Activated T-helper 1 cell treated with anti-CD3 and anti-CD28 coated beads, Interleukin-12 subunit alpha, Interleukin-12 subunit beta, Interleukin-2, Interleukin-4 antibody, amounts not matched to agents 30 ng/mL and 10 ng/mL and 1 ng/mL, durations not matched to agents 14 hours and 24 hours and 36 hours (primary cell): ENCODE data around the gene TIMM44. TPM values are rescaled to one million over a fixed set of nuclear protein-coding genes. Genes with fewer than 3 reads are reported as not detected.
"Not testable (repeated sequence)": the region's sequence is repeated elsewhere in the genome, so short reads cannot be mapped to it uniquely, and the experiment has no call there.

Experiments
- DNase-seq: peaks from one replicate; pipeline ENCODE4 v3.0.0; 2021; ENCODE audit warnings: low spot score
- H3K27ac Mint-ChIP-seq: one replicate; pipeline ENCODE4 v1.8.0; 2021; ENCODE audit warnings: mild to moderate bottlenecking, mixed read lengths
- H3K27me3 Mint-ChIP-seq: one replicate; pipeline ENCODE4 v1.8.0; 2022; ENCODE audit warnings: mild to moderate bottlenecking, moderate library complexity, mixed read lengths; ENCODE audit not compliant: insufficient read depth
- H3K36me3 Mint-ChIP-seq: one replicate; pipeline ENCODE4 v1.8.0; 2021; ENCODE audit warnings: low read depth, mixed read lengths
- H3K4me1 Mint-ChIP-seq: one replicate; pipeline ENCODE4 v1.8.0; 2021; ENCODE audit warnings: low read depth, mixed read lengths
- H3K4me3 Mint-ChIP-seq: one replicate; pipeline ENCODE4 v1.8.0; 2021; ENCODE audit warnings: mild to moderate bottlenecking, moderate library complexity, mixed read lengths
- H3K9me3 Mint-ChIP-seq: one replicate; pipeline ENCODE4 v1.8.0; 2021; ENCODE audit warnings: mixed read lengths
- intact Hi-C: fragments of 100-400 bp; cut with micrococcal nuclease; formaldehyde crosslinking; loops from one replicate; pipeline ENCODE4 v1.15.1; 2024
- total RNA-seq: library from RNA; stranded (reverse); gene quantifications from 2 replicates; pipeline ENCODE4 v1.2.3, GENCODE V29; 2022

Gene TIMM44
- total RNA-seq, 1 donor from 2014 or later: 114 TPM

DNA sequence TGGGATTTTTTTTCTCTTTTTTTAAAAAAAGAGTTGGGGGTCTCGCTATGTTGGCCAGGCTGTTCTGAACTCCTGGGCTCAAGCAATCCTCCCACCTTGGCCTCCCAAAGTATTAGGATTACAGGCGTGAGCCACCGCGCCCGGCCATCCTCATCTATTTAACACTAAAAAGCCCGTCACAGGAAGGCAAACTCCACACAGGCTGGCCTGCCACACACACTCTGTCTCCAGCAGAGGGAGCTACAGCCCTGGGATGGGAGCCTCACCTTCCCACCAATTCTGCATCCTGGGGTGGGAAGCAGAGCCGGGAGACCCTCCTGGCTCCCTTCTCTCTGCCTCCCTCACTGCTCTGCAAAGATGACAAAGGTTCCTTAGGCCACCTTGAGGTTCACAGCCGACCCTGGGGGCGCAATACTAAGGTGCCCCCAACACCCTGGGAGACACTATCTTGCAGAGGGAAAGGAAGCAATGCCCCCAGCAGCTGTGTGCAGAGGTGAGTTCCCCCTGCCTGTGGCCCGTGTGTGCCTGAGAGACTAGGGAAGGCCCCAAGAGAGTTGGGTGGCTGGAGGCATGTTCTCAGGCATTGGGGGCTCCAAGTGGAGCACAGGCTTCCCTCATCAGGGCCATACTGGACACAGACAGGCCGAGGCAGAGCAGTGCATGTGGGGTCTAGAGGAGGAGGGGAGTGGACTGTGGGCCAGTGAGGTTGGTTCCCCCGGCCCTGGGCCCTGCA lies 27.4 kb upstream of the TIMM44 start:
- intact Hi-C loops: loop anchor here (2.0 kb wide), 1 partner anchor 32 kb away; no protein-coding TSS in a partner anchor
- no peak for DNase-seq

DNA sequence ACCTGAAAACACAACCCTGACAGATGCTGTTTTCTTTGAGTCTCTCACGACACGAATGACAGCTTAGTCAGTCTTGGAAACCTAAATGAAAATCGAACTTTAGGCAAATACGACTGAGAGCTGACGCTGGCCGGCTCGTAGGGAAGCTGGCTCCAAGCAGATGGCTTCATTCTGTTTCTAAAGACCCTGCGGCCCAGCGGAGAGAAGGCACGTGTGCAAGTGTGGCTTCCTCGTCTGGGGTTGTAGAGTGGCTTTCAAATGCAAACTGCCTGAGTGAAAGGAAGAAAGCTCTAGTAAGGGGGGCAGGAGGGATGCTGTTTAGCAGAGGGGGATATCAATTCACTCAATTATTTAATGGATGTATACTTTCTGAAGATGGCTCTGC lies 26.1 kb upstream of the TIMM44 start:
- H3K36me3 Mint-ChIP-seq: peaks cover 20% of the 10 kb centered on the region
- intact Hi-C loops: no loop called here

More for the DNA sequence above, 27.4 kb upstream of the TIMM44 start:
- Mint-ChIP-seq H3K27ac (no peak overlapping the region), H3K4me3 (no peak overlapping the region), H3K9me3 (no peaks in the 10 kb centered on the region), H3K27me3 (no peaks in the 10 kb centered on the region), H3K4me1 (peaks cover 4% of the 10 kb centered on the region), H3K36me3 (peaks cover 16% of the 10 kb centered on the region)

DNA sequence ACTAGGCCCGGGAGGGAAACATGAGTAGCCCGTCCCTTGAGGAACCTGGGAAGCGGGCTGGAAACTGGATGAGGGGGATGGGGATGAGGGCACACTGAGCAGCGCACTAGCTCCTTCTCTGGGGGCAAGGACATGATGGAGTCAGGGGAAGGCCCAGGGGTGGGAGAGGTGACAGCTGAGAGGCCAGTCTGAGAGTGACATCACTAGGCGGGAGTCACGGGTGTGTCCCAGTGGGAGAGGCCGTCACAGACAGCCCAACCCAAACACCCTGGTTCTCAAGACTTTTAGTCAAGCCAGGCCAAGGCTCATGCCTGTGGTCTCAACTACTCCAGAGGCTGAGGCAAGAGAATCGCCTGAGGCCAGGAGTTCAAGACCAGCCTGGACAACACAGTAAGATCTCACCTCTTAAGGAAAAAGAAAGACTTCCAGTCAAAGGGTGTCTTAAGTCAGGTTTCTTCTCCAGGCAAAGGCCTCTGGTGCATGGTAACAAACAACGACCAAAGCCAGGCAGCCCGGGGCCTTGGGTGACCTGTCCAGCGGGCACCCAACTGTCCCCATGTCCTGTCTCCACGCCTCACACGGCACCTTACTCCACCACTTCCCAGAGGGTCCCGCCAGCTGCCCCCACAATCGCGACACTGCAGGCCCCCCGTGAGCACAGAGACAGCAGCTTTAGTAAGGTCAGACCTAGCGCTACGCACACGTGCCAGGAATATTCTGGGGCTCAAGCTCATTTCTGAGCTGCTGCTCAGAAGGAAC lies 25.5 kb upstream of the TIMM44 start:
- H3K27me3 Mint-ChIP-seq: no peaks in the 10 kb centered on the region
- H3K4me1 Mint-ChIP-seq: peaks cover 4% of the 10 kb centered on the region
- no peak overlapping the region for H3K27ac Mint-ChIP-seq
- H3K9me3 Mint-ChIP-seq: no peaks in the 10 kb centered on the region
- intact Hi-C loops: no loop called here
- DNase-seq: no peak
- H3K36me3 Mint-ChIP-seq: peaks cover 21% of the 10 kb centered on the region
- no peak overlapping the region for H3K4me3 Mint-ChIP-seq

More for the DNA sequence above, 26.1 kb upstream of the TIMM44 start:
- Mint-ChIP-seq H3K27me3 (no peaks in the 10 kb centered on the region), H3K27ac (no peak overlapping the region), H3K9me3 (no peaks in the 10 kb centered on the region), H3K4me3 (no peak overlapping the region), H3K4me1 (peaks cover 4% of the 10 kb centered on the region)
- no peak for DNase-seq

DNA sequence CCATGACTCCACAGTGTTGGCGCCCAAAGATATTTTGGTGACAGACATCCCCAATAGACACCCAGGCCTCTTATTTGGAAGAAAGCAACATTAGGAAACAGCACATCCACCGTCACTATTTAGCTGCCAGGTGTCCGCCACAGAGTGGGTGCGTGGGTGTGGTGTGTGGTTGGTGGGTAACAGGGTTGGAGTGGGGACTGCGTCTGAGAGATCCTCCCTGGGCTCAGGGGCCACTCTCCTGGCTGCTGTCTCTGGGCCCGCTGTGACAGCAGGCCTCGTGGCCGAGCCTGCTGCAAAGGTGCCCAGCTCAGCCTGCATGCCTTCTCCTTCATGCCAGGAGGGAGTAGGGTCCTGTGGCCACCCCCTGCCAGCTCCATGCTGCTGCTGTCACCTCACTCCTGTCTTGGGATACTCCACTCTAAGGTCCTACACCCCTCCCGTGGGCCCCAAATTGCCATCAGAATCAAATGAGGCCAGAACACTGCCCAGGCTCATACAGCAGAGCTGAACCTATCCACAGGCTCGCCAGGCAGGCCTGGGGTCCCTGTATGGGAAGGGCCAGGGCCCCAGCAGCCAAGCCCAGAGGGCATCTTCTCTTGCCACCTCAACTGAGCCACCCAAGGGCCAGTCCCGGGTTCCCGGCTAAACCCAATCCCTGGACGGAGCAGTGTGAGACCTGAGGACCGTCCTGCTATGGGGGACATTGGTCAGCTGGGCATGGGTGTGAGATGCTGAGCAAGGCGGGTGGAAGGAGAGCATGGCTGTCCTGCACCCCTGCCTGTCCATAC lies 24.7 kb upstream of the TIMM44 start:
- intact Hi-C loops: no loop called here
- Mint-ChIP-seq H3K4me3 (no peak overlapping the region), H3K27me3 (no peaks in the 10 kb centered on the region), H3K36me3 (peaks cover 15% of the 10 kb centered on the region), H3K4me1 (peaks cover 4% of the 10 kb centered on the region), H3K27ac (no peak overlapping the region), H3K9me3 (no peaks in the 10 kb centered on the region)
- no peak for DNase-seq

DNA sequence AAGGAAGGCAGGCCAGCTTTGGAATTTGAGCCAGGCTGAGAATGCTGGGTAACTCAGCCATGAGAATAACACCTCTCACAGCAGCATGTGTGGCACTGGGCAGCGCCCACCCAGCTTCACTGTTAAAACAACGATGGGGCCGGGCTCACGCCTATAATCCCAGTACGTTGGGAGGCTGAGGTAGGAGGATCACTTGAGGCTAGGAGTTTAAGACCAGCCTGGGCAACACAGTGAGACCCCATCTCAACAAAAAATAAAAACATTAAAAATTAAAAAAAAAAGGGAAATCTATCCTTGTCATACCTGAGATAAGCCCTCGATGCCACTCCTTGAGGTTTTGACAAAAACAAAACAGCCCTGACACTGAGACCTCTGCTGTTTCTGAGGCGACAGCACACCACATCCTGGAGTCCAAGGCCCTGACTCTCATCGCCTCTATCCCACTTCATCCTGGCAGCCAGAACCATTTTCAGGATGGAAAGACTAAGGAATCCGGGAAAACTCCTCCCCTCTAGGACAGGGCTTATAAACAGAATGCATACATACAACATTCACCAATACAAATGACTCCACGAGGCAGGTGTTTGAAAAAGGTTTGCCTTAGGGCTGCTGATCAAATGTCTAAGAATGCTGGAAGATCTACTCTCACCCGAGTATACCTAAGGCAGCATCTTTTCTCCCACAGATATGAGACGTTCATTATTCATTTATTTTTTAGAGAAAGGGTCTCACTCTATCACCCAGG lies 22.6 kb upstream of the TIMM44 start:
- Mint-ChIP-seq H3K36me3 (peaks cover 20% of the 10 kb centered on the region), H3K4me3 (no peak overlapping the region), H3K27me3 (no peaks in the 10 kb centered on the region), H3K4me1 (peaks cover 4% of the 10 kb centered on the region), H3K27ac (peak overlapping the region; percentile 23), H3K9me3 (no peaks in the 10 kb centered on the region)
- intact Hi-C loops: no loop called here
- DNase-seq: no peak

DNA sequence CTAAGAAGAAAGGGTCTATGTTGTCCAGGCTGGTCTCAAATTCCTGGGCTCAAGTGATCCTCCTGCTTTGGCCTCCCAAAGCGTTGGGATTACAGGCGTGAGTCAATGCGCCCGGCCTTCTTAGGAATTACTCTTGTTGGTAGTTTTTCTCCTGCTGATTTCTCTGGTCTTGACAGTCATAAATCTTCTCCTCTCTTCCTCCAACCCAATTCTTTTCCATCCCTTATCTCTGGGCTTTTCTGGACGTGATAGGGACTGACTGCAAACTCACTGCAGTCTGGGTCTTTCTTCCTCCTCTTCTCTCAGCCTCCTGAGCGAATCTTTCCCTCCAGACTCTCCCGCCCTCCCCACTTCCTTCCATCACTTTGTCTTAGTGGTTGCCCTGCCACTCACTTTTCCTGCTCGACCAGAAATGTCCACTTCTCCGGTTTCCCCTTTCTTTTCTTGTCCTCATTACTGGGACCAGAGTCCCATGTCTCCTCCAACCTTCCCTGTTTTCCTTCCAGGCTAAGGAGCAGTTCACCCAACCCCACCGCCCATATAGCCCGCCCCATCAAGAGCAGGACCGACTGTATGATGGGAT lies 21.9 kb upstream of the TIMM44 start:
- no peak overlapping the region for H3K27ac Mint-ChIP-seq
- H3K4me1 Mint-ChIP-seq: peaks cover 4% of the 10 kb centered on the region
- DNase-seq: no peak
- no peaks in the 10 kb centered on the region for H3K9me3 Mint-ChIP-seq
- peaks cover 21% of the 10 kb centered on the region for H3K36me3 Mint-ChIP-seq
- no peak overlapping the region for H3K4me3 Mint-ChIP-seq
- intact Hi-C loops: no loop called here
- H3K27me3 Mint-ChIP-seq: no peaks in the 10 kb centered on the region

DNA sequence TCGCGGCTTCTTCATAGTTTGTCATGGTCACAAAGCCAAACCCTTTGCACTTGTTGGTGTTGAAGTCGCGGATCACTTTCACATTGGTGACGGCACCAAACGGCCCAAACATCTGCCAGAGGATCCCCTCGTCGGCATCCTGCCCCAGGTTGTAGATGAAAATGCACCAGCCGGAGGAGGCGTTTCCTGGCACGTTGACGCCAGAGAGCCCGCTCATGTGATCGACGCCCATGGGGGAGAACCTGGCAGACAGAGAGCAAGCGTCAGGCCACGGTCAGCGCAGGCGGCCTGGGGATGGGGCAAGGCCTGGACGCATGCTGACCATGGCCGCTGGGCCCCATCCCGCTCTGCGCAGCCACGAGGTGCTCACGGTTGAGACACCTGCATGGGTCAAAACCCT lies 20.1 kb upstream of the TIMM44 start:
- intact Hi-C loops: no loop called here
- Mint-ChIP-seq H3K4me1 (peaks cover 4% of the 10 kb centered on the region), H3K27ac (no peak overlapping the region), H3K4me3 (no peak overlapping the region), H3K36me3 (peaks cover 22% of the 10 kb centered on the region), H3K9me3 (no peaks in the 10 kb centered on the region), H3K27me3 (no peaks in the 10 kb centered on the region)
- no peak for DNase-seq

DNA sequence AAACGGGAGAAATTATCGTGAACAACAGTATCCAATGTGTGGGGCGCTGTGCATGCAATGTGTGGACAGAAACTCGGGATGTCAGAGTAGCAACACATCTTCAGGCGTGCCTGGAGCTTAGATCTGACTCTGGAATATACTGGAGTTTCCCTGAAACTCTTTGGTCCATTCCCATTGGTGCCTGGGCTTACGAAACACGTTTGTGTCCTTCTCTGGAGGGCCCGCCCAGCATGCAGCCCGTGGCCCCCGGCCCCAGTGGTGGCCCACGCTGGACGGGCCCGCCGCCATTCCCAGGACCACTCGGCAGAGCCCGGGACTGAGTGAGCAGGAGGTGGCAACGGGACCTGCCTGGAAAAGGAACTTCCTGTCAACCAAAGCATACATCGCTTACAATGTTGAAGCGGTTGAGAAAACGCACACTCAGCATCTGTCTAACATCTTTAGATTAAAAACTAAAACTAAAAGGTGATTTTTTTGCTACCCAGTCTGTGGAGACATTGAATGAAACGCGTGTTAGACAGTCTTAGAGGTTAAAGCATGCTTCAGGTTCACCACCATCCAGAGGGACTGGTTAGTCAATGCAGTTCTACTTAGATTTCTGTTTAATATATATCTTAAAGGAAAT lies 19.3 kb upstream of the TIMM44 start:
- peaks cover 22% of the 10 kb centered on the region for H3K36me3 Mint-ChIP-seq
- intact Hi-C loops: no loop called here
- no peaks in the 10 kb centered on the region for H3K27me3 Mint-ChIP-seq
- no peak for DNase-seq
- H3K4me1 Mint-ChIP-seq: peaks cover 4% of the 10 kb centered on the region
- no peaks in the 10 kb centered on the region for H3K9me3 Mint-ChIP-seq
- H3K27ac Mint-ChIP-seq: no peak overlapping the region
- no peak overlapping the region for H3K4me3 Mint-ChIP-seq

DNA sequence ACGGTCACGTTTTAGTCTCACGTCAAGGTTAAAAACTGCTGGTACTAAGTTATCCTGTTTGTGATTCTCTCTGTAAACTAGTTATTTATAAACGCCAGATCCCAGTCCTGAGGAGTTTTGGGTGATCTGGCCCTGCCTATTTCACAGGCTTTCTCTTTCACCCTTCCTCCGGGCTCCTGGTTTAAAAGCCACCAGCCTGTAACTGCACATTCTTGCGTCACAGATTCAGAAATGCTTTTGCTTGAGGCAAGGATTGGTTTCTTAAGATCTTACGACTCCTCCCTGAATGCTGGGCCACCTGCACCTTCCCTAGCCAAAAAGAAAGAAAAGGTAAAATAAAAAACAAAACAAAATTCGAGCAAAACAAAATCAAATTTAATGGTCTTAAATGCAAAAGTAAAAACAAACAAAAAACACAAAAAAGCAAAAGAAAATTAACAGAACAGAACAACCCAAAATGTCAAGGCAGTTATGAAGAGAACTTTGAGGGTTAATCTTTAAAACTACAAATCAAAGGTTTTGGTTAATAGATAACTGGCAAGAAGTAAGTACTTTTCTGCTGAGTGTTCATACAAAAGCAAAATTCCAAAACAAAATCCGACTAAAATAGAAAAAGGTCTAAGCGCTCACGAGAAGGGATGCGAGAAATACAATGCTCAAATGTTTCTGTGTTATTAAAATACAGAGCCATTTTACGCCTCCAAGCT lies 18.6 kb upstream of the TIMM44 start:
- H3K36me3 Mint-ChIP-seq: peaks cover 20% of the 10 kb centered on the region
- no peak overlapping the region for H3K4me3 Mint-ChIP-seq
- peak overlapping the region; percentile 4 for H3K27ac Mint-ChIP-seq
- no peaks in the 10 kb centered on the region for H3K9me3 Mint-ChIP-seq
- no peaks in the 10 kb centered on the region for H3K27me3 Mint-ChIP-seq
- DNase-seq: no peak
- intact Hi-C loops: no loop called here
- peaks cover 4% of the 10 kb centered on the region for H3K4me1 Mint-ChIP-seq

DNA sequence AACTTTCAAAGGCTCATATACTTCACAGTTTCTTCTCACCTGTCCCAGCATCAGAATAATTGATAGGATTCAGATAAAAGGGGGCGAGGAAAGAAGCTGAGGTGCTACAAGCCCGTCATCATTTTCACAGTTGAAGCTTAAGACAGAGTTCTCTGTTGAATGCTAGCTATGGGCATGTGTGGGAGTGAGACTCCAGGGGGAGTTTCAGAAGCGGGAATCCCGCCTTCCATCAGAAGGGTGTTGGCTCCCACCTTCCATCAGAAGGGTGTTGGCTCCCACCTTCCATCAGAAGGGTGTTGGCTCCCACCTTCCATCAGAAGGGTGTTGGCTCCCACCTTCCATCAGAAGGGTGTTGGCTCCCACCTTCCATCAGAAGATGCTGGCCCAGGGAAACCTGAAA lies 17.6 kb upstream of the TIMM44 start:
- H3K4me1 Mint-ChIP-seq, intact Hi-C loops, H3K9me3 Mint-ChIP-seq, DNase-seq, H3K27me3 Mint-ChIP-seq, H3K27ac Mint-ChIP-seq, H3K4me3 Mint-ChIP-seq: not testable (repeated sequence)
- peaks cover 16% of the 10 kb centered on the region for H3K36me3 Mint-ChIP-seq

DNA sequence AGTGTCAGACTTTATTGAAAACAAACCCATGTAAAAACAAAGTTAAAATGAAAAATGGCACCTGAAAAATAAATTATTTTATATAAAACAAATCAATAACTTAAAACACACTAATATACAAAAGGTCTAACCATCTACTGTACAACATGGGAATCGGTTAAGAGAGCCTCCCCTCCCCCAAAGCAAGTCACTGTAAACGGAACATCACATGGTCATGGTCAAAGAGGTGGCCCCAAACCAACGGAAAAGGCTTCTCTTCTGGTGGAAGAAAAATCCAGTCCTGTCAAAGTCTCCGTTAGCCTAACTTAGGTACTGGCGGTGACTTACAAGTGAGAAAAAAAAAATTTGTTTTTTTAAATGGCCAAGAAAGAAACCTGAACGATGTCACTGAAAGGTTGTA lies 15.7 kb upstream of the TIMM44 start:
- Mint-ChIP-seq H3K27me3 (no peaks in the 10 kb centered on the region), H3K4me3 (no peak overlapping the region), H3K27ac (no peak overlapping the region), H3K36me3 (peaks cover 10% of the 10 kb centered on the region), H3K9me3 (no peaks in the 10 kb centered on the region), H3K4me1 (no peaks in the 10 kb centered on the region)
- intact Hi-C loops: no loop called here
- no peak for DNase-seq
